Measurements from ENCODE around the gene GHR.

GHR gene

DNA sequence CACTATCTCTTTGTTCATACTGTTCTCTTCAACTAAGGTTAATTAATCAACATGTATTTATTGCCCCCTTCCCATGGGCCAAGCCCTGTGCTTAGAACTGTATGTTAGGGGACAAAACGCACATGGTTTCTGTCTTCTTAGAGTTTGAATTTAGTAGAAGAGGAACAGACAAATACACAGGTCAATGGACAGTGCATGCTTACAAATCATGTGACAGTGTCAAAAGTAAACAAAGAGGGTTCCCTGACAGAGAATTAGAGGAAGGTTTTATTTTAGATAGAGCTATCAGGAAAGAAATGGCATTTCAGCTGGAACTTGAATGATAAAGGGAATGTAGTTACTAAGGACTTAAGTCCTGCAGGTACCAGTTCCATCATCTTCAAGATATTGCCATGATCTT lies 188.2 kb downstream of the GHR start:
- TF ChIP-seq, protein P1, sequence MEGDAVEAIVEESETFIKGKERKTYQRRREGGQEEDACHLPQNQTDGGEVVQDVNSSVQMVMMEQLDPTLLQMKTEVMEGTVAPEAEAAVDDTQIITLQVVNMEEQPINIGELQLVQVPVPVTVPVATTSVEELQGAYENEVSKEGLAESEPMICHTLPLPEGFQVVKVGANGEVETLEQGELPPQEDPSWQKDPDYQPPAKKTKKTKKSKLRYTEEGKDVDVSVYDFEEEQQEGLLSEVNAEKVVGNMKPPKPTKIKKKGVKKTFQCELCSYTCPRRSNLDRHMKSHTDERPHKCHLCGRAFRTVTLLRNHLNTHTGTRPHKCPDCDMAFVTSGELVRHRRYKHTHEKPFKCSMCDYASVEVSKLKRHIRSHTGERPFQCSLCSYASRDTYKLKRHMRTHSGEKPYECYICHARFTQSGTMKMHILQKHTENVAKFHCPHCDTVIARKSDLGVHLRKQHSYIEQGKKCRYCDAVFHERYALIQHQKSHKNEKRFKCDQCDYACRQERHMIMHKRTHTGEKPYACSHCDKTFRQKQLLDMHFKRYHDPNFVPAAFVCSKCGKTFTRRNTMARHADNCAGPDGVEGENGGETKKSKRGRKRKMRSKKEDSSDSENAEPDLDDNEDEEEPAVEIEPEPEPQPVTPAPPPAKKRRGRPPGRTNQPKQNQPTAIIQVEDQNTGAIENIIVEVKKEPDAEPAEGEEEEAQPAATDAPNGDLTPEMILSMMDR (IDR thresholded peaks at IDR 0.05; ENCODE audit: borderline replicate concordance, extremely low read depth, low read length, poor library complexity, severe bottlenecking) = no peak
- no peak for TF ChIP-seq EZH2 (IDR thresholded peaks at IDR 0.05; ENCODE audit: borderline replicate concordance, low read depth, low read length, severe bottlenecking)
- no peak overlapping the region for H3K4me3 ChIP-seq (ENCODE audit: low read depth in 1 of 2, low read length in 2 of 2)
- H3K27ac ChIP-seq (ENCODE audit: low read length) = no peak overlapping the region
- H3K4me2 ChIP-seq (ENCODE audit: insufficient read depth, low read length) = no peak overlapping the region
- H3K36me3 ChIP-seq (ENCODE audit: insufficient read depth, low read length) = no peaks in the 10 kb centered on the region
- H3K4me1 ChIP-seq (ENCODE audit: insufficient read depth, low read length) = no peaks in the 10 kb centered on the region
- DNase-seq (no peak), ATAC-seq (ENCODE audit: insufficient read depth, low read depth) (no peak)
- H3K9me3 ChIP-seq (ENCODE audit: insufficient read depth, low read length, severe bottlenecking) = no peaks in the 10 kb centered on the region
- H3K9ac ChIP-seq (ENCODE audit: low read depth, low read length) = no peak overlapping the region
- H2AFZ ChIP-seq (ENCODE audit: low read depth, low read length) = no peak overlapping the region
- H4K20me1 ChIP-seq (ENCODE audit: insufficient read depth, low read length) = no peaks in the 10 kb centered on the region
- H3K27me3 ChIP-seq (ENCODE audit: insufficient read depth, low read length, poor library complexity) = no peaks in the 10 kb centered on the region
- no peaks in the 10 kb centered on the region for H3K79me2 ChIP-seq (ENCODE audit: insufficient read depth, low read length)

DNA sequence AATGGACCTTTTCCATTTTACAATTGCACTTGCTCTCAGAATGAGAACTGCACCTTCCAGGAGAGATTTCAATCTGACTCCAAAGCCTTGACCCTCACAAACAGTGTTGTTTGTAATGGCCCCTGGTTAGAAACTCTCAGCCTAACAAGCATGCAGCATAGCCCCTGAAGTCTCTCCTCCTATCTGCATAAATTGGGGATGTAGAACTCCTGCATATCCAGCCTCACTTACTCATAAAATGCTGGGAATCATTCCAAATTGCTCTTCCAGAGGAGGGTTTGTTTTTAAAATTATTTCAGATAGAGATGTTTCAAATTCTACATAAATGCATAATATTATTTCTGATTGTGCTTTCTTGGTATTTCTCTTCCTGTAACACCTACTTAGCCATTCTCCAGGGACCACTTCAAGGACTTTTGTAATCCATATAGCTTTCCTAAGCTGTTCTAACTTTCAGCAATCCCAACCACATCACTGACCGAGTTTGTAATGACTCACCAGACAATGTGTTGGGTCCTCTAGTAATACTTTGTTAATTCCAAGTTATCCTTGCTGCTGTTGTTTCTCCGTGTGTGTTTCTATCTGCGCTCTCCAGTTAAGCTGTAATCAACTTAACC lies 189.6 kb downstream of the GHR start:
- Histone ChIP-seq H3K27ac (ENCODE audit: low read length) (no peak overlapping the region), H2AFZ (ENCODE audit: low read depth, low read length) (no peak overlapping the region), H3K36me3 (ENCODE audit: insufficient read depth, low read length) (no peaks in the 10 kb centered on the region), H3K9me3 (ENCODE audit: insufficient read depth, low read length, severe bottlenecking) (no peaks in the 10 kb centered on the region), H3K4me2 (ENCODE audit: insufficient read depth, low read length) (no peak overlapping the region), H3K79me2 (ENCODE audit: insufficient read depth, low read length) (no peaks in the 10 kb centered on the region), H4K20me1 (ENCODE audit: insufficient read depth, low read length) (no peaks in the 10 kb centered on the region), H3K9ac (ENCODE audit: low read depth, low read length) (no peak overlapping the region), H3K4me1 (ENCODE audit: insufficient read depth, low read length) (no peaks in the 10 kb centered on the region), H3K4me3 (ENCODE audit: low read depth in 1 of 2, low read length in 2 of 2) (no peak overlapping the region), H3K27me3 (ENCODE audit: insufficient read depth, low read length, poor library complexity) (no peaks in the 10 kb centered on the region)
- no peak for ATAC-seq (ENCODE audit: insufficient read depth, low read depth)
- no peak for DNase-seq
- TF ChIP-seq EZH2 (IDR thresholded peaks at IDR 0.05; ENCODE audit: borderline replicate concordance, low read depth, low read length, severe bottlenecking) = no peak
- TF ChIP-seq, protein P1 (IDR thresholded peaks at IDR 0.05; ENCODE audit: borderline replicate concordance, extremely low read depth, low read length, poor library complexity, severe bottlenecking) = no peak

DNA sequence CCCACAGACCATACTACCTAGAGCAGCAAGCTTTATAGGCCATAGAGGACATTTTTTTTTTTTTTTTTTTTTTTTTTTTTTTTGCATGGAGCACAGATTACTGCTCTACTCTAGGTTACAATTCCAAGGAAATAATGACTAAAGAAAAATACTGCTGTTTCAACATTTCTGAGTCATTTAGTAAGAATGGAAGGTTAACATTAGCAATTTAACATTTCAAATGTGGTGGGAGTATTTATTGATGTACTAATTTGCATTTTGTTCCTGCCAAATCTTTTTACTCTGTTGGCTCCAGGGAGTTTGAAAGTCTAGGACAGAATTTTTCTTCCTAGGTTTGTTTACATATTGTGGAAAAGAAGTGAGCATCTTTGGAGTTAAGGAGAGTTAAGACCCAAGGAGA lies 191.3 kb downstream of the GHR start:
- no peaks in the 10 kb centered on the region for H3K79me2 ChIP-seq (ENCODE audit: insufficient read depth, low read length)
- H3K36me3 ChIP-seq (ENCODE audit: insufficient read depth, low read length) = no peaks in the 10 kb centered on the region
- ATAC-seq (ENCODE audit: insufficient read depth, low read depth) (no peak), DNase-seq (no peak)
- H4K20me1 ChIP-seq (ENCODE audit: insufficient read depth, low read length) = no peaks in the 10 kb centered on the region
- H3K27me3 ChIP-seq (ENCODE audit: insufficient read depth, low read length, poor library complexity) = no peaks in the 10 kb centered on the region
- H3K4me2 ChIP-seq (ENCODE audit: insufficient read depth, low read length) = no peak overlapping the region
- no peak for TF ChIP-seq EZH2 (IDR thresholded peaks at IDR 0.05; ENCODE audit: borderline replicate concordance, low read depth, low read length, severe bottlenecking)
- TF ChIP-seq, protein P1 (IDR thresholded peaks at IDR 0.05; ENCODE audit: borderline replicate concordance, extremely low read depth, low read length, poor library complexity, severe bottlenecking) = no peak
- no peak overlapping the region for H2AFZ ChIP-seq (ENCODE audit: low read depth, low read length)
- H3K4me1 ChIP-seq (ENCODE audit: insufficient read depth, low read length) = no peaks in the 10 kb centered on the region
- H3K27ac ChIP-seq (ENCODE audit: low read length) = no peak overlapping the region
- H3K9ac ChIP-seq (ENCODE audit: low read depth, low read length) = no peak overlapping the region
- no peak overlapping the region for H3K4me3 ChIP-seq (ENCODE audit: low read depth in 1 of 2, low read length in 2 of 2)
- no peaks in the 10 kb centered on the region for H3K9me3 ChIP-seq (ENCODE audit: insufficient read depth, low read length, severe bottlenecking)

All from DND-41 (cell line).